ENCODE measurements around the gene HTR7. TPM values are rescaled to one million over a fixed set of nuclear protein-coding genes. Genes with fewer than 3 reads are reported as not detected.
"Not testable (repeated sequence)": the region's sequence is repeated elsewhere in the genome, so short reads cannot be mapped to it uniquely, and the experiment has no call there.

Gene HTR7
- total and polyA plus RNA-seq, 3 experiments from 2014 or later: not detected

- peaks cover 5 to 85% (median 22%) of the 10 kb centered on the region in 3 donors for H3K36me3 Mint-ChIP-seq
- POLR2A ChIA-PET: no interaction called here
- CTCF ChIA-PET: interaction anchor here (1.0 to 1.2 kb wide), 2 partner anchors 8 to 24 kb away, joined by 3 to 6 read pairs; no protein-coding TSS in a partner anchor
Measured at GRCh38 chr10:90887555-90887954, 29.7 kb upstream of the HTR7 start.

DNA sequence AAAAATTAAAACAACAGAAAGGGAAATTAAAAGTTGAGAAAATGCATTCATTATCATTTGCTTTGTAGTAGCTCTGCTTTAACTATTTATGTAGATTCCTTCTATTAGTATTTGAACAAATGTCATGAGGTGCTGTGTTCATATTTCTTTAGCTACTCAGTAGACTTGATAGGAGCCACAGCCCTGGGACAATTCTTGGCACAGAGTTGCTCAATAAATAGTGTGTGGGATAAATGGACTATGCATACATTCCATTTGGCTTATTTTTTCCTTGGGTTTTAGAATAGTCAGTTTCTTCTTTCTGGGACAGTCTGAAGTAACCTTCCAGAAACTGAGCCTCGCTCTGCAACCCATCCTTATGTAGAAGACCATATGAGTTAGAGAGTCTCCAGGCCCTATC lies 27.3 kb upstream of the HTR7 start:
- no peak for DNase-seq
- ChIA-PET POLR2A (no interaction called here), CTCF (no interaction called here)
- Mint-ChIP-seq H3K36me3 (peaks cover 8 to 76% (median 13%) of the 10 kb centered on the region in 3 donors), H3K27ac (peak overlapping the region in 1 of 8 donors; percentile 51), H3K4me3 (no peak overlapping the region), H3K4me1 (peaks cover 2 to 9% (median 7%) of the 10 kb centered on the region in 3 donors), H3K27me3 (no peaks in the 10 kb centered on the region), H3K9me3 (no peaks in the 10 kb centered on the region)
- Histone ChIP-seq H3K27ac (ENCODE audit: low read depth, low read length) (no peak overlapping the region), H3K27me3 (ENCODE audit: insufficient read depth, low read length, poor library complexity, severe bottlenecking) (no peaks in the 10 kb centered on the region), H3K9me3 (ENCODE audit: low read length) (no peaks in the 10 kb centered on the region), H3K4me1 (ENCODE audit: insufficient read depth, low read length) (no peaks in the 10 kb centered on the region), H3K36me3 (ENCODE audit: insufficient read depth, low read length) (peaks cover 37% of the 10 kb centered on the region), H3K4me3 (ENCODE audit: low read length) (no peak overlapping the region)

More at GRCh38 chr10:90887555-90887954, 29.7 kb upstream of the HTR7 start:
- no peaks in the 10 kb centered on the region for H3K27me3 ChIP-seq (ENCODE audit: insufficient read depth, low read length, poor library complexity, severe bottlenecking)
- Mint-ChIP-seq H3K9me3 (no peaks in the 10 kb centered on the region), H3K4me3 (no peak overlapping the region), H3K4me1 (peaks cover 5 to 19% (median 15%) of the 10 kb centered on the region in 3 donors), H3K27ac (no peak overlapping the region), H3K27me3 (no peaks in the 10 kb centered on the region)
- no peaks in the 10 kb centered on the region for H3K4me1 ChIP-seq (ENCODE audit: insufficient read depth, low read length)
- no peak overlapping the region for H3K27ac ChIP-seq (ENCODE audit: low read depth, low read length)
- no peak overlapping the region for H3K4me3 ChIP-seq (ENCODE audit: low read length)
- H3K9me3 ChIP-seq (ENCODE audit: low read length): no peaks in the 10 kb centered on the region
- peaks cover 43% of the 10 kb centered on the region for H3K36me3 ChIP-seq (ENCODE audit: insufficient read depth, low read length)
- no peak for DNase-seq

DNA sequence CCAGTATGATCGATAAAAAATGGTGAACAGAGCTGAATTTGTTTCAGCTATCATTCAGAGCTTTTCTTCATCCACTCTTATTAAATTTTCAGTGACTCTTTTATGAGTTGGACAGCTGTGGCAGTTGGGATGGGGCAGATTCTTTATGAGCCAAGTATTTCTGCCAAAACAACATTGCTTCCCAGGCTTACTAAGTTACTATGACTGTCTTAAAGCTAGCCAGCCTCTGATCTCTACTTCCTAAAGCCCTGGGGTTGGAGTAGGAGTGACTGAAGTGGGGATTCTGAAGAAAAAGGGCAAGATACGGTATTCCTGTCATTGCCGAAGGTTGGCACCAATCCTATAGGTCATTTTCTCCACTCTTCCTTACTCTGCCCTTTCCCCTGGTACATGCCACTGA lies 26.6 kb upstream of the HTR7 start:
- H3K27ac Mint-ChIP-seq: no peak overlapping the region
- no peaks in the 10 kb centered on the region for H3K27me3 ChIP-seq (ENCODE audit: insufficient read depth, low read length, poor library complexity, severe bottlenecking)
- no peak overlapping the region for H3K4me3 ChIP-seq (ENCODE audit: low read length)
- H3K9me3 ChIP-seq (ENCODE audit: low read length): no peaks in the 10 kb centered on the region
- peaks cover 8 to 76% (median 14%) of the 10 kb centered on the region in 3 donors for H3K36me3 Mint-ChIP-seq
- no peaks in the 10 kb centered on the region for H3K27me3 Mint-ChIP-seq
- no peak for DNase-seq
- peaks cover 2 to 7% (median 4%) of the 10 kb centered on the region in 3 donors for H3K4me1 Mint-ChIP-seq
- ChIA-PET CTCF (no interaction called here), POLR2A (no interaction called here)
- no peaks in the 10 kb centered on the region for H3K9me3 Mint-ChIP-seq
- no peaks in the 10 kb centered on the region for H3K4me1 ChIP-seq (ENCODE audit: insufficient read depth, low read length)
- peaks cover 36% of the 10 kb centered on the region for H3K36me3 ChIP-seq (ENCODE audit: insufficient read depth, low read length)
- no peak overlapping the region for H3K4me3 Mint-ChIP-seq
- no peak overlapping the region for H3K27ac ChIP-seq (ENCODE audit: low read depth, low read length)

DNA sequence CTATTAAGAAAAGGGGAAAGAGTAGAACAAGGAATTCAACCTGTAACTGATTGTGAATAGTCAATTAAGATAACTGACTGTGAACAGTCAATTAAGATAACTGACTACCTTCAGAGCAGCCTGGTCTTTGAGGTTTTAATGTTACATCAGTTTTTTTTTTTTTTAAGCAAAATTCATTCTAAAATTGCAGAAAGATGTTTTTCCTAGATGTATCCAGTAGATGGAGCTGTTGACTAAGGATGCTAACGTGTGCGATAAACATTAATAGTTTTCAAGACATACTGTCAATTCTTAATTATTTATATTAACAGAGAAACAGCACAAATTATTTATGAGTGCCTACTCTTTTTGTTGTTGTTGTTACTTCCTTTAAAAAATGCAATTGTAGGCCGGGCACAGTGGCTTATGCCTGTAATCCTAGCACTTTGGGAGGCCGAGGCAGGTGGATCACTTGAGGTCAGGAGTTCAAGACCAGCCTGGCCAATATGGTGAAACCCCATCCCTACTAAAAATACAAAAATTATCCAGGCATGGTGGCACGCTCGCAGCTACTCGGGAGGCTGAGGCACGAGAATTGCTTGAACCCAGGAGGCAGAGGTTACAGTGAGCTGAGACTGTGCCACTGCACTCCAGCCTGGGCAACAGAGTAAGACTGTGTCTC lies 22.4 kb upstream of the HTR7 start:
- H3K4me3 Mint-ChIP-seq; H3K4me1 ChIP-seq (ENCODE audit: insufficient read depth, low read length); H3K27ac ChIP-seq (ENCODE audit: low read depth, low read length); H3K4me1 Mint-ChIP-seq; H3K27me3 ChIP-seq (ENCODE audit: insufficient read depth, low read length, poor library complexity, severe bottlenecking); H3K9me3 Mint-ChIP-seq; H3K9me3 ChIP-seq (ENCODE audit: low read length); H3K4me3 ChIP-seq (ENCODE audit: low read length); H3K27me3 Mint-ChIP-seq: not testable (repeated sequence)
- ChIA-PET CTCF (interaction anchor here (0.6 to 1.8 kb wide), 16 partner anchors 8 to 1140 kb away, joined by 3 to 6 read pairs (median 3); partner anchors contain the start of genes HTR7 and RPP30), POLR2A (interaction anchor here (1.4 kb wide), 1 partner anchor 9 kb away, joined by 4 read pairs; the partner anchor contains the start of gene RPP30)
- DNase-seq: peak in 2 of 5 donors; percentile 31 to 36
- H3K36me3 ChIP-seq (ENCODE audit: insufficient read depth, low read length): peaks cover 40% of the 10 kb centered on the region
- Mint-ChIP-seq H3K27ac (peak overlapping the region in 2 of 8 donors; percentile 19 to 68), H3K36me3 (peaks cover 3 to 77% (median 20%) of the 10 kb centered on the region in 3 donors)

DNA sequence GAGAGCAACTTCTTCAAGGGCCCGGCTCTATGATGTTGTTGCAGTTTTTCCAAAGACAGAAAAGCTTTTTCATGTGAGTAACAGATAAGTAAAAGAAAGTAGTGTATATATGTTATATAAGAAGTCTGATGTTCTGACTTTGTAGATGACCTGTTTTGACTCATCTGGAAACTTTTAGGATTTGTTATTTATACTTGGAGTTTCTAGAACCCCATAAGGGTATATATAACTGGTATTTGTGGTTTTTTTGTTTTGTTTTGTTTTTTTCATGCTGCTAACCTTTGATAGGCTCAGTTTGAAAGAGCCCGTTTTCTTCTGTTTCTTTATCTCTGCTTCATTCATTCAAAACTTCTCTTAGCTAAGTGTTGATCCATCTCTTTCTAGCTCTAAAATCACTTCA lies 21.2 kb upstream of the HTR7 start:
- H3K27ac Mint-ChIP-seq: no peak overlapping the region
- CTCF ChIA-PET: interaction anchor here (0.9 to 1.8 kb wide), 7 partner anchors 9 to 1082 kb away, joined by 3 to 6 read pairs (median 4); no protein-coding TSS in a partner anchor
- Histone ChIP-seq H3K9me3 (ENCODE audit: low read length) (no peaks in the 10 kb centered on the region), H3K4me3 (ENCODE audit: low read length) (no peak overlapping the region), H3K27ac (ENCODE audit: low read depth, low read length) (no peak overlapping the region), H3K4me1 (ENCODE audit: insufficient read depth, low read length) (no peaks in the 10 kb centered on the region), H3K27me3 (ENCODE audit: insufficient read depth, low read length, poor library complexity, severe bottlenecking) (no peaks in the 10 kb centered on the region), H3K36me3 (ENCODE audit: insufficient read depth, low read length) (peaks cover 33% of the 10 kb centered on the region)
- H3K4me1 Mint-ChIP-seq: peaks cover 4 to 11% (median 6%) of the 10 kb centered on the region in 3 donors
- H3K4me3 Mint-ChIP-seq: no peak overlapping the region
- no peaks in the 10 kb centered on the region for H3K27me3 Mint-ChIP-seq
- H3K9me3 Mint-ChIP-seq: no peaks in the 10 kb centered on the region
- POLR2A ChIA-PET: interaction anchor here (1.4 kb wide), 1 partner anchor 8 kb away, joined by 4 read pairs; the partner anchor contains the start of gene RPP30
- DNase-seq: no peak
- H3K36me3 Mint-ChIP-seq: peaks cover 3 to 68% (median 20%) of the 10 kb centered on the region in 3 donors

GRCh38 chr10:90872648-90873020 lies 14.8 kb upstream of the HTR7 start:
- Mint-ChIP-seq H3K9me3 (peaks cover 0 to 10% (median 0%) of the 10 kb centered on the region in 5 donors), H3K27ac (peak overlapping the region in 6 of 8 donors; percentile 79 to 93 (median 90)), H3K36me3 (peaks cover 0 to 31% (median 11%) of the 10 kb centered on the region in 3 donors), H3K4me3 (peak overlapping the region; percentile 95 to 98 (median 96)), H3K27me3 (peaks cover 8 to 24% of the 10 kb centered on the region in 2 donors), H3K4me1 (peaks cover 34 to 50% (median 42%) of the 10 kb centered on the region in 3 donors)
- Histone ChIP-seq H3K27me3 (ENCODE audit: insufficient read depth, low read length, poor library complexity, severe bottlenecking) (no peaks in the 10 kb centered on the region), H3K4me3 (ENCODE audit: low read length) (peak overlapping the region; percentile 81), H3K9me3 (ENCODE audit: low read length) (no peaks in the 10 kb centered on the region), H3K36me3 (ENCODE audit: insufficient read depth, low read length) (peaks cover 13% of the 10 kb centered on the region), H3K27ac (ENCODE audit: low read depth, low read length) (peak overlapping the region; percentile 34), H3K4me1 (ENCODE audit: insufficient read depth, low read length) (peaks cover 17% of the 10 kb centered on the region)
- DNase-seq: no peak
- ChIA-PET CTCF (interaction anchor here (1.0 kb wide), 1 partner anchor 14 kb away, joined by 4 read pairs; the partner anchor contains the start of gene HTR7), POLR2A (no interaction called here)

DNA sequence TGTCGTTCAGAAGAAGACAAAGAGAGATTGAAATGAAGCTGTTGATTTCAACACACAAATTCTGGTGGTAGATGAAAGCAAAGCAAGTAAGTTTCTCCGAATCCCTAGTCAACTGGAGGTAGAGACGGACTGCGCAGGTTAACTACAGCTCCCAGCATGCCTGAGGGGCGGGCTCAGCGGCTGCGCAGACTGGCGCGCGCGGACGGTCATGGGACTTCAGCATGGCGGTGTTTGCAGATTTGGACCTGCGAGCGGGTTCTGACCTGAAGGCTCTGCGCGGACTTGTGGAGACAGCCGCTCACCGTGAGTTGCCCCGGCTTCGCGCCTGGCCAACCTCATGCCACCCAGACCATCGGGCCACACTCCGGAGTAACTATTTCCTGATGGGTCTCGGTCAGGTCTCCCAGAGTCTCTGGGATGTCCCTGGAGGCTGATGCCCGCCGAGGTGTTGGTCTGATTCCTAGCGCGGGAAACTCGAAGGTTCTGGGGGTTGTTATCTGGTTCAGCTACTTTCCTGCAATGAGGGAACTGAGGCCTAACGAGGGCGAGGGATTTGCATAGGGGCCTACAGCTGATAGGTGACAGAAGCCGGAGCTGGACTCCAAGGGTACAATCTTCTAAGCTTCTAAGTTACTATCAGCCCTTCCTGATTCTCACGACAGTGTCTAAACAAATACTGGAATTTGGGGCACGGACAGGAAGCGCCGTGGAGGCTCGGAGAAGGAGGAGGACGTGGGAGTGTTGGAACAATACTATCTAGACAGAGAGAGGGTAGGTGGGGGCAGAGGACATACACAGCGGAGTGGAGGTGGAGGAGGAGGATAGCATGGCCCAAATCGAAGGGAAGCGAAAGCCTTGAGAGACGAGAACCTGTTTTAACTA lies 14.2 kb upstream of the HTR7 start, which contains the start of gene RPP30:
Gene RPP30 (plus strand): TSS at position 209 of the 882 bp plus-strand sequence. CDS start 13 bp downstream, at position 222.
- Histone ChIP-seq H3K9me3 (ENCODE audit: low read length) (no peaks in the 10 kb centered on the region), H3K4me1 (ENCODE audit: insufficient read depth, low read length) (peaks cover 17% of the 10 kb centered on the region), H3K4me3 (ENCODE audit: low read length) (peak within 1 kb of the TSS; percentile 81), H3K36me3 (ENCODE audit: insufficient read depth, low read length) (peaks cover 13% of the 10 kb centered on the region), H3K27me3 (ENCODE audit: insufficient read depth, low read length, poor library complexity, severe bottlenecking) (no peaks in the 10 kb centered on the region), H3K27ac (ENCODE audit: low read depth, low read length) (peak within 1 kb of the TSS; percentile 34)
- peak within 1 kb of the TSS; percentile 95 to 98 (median 96) for H3K4me3 Mint-ChIP-seq
- peaks cover 9 to 30% of the 10 kb centered on the region in 2 donors for H3K27me3 Mint-ChIP-seq
- ChIA-PET CTCF (interaction anchor here (0.7 to 2.3 kb wide), 7 partner anchors 8 to 1039 kb away, joined by 3 to 10 read pairs (median 4); partner anchors contain the start of gene HTR7), POLR2A (interaction anchor here (0.7 to 1.2 kb wide), 3 partner anchors 8 to 121 kb away, joined by 3 to 4 read pairs (median 3); no protein-coding TSS in a partner anchor)
- peak within 1 kb of the TSS; percentile 76 to 93 (median 88) for H3K27ac Mint-ChIP-seq
- peaks cover 34 to 50% (median 42%) of the 10 kb centered on the region in 3 donors for H3K4me1 Mint-ChIP-seq
- H3K9me3 Mint-ChIP-seq: peaks cover 0 to 10% (median 0%) of the 10 kb centered on the region in 5 donors
- peaks cover 0 to 25% (median 8%) of the 10 kb centered on the region in 3 donors for H3K36me3 Mint-ChIP-seq
- peak; percentile 68 to 84 (median 74) for DNase-seq
